AG08396 (cell line): ENCODE data around the gene ABCB10.

Experiments used
- DNase-seq: peaks from one replicate; pipeline ENCODE4 v3.0.0; 2012; ENCODE audit warnings: low spot score, mixed read lengths

Gene ABCB10

DNA sequence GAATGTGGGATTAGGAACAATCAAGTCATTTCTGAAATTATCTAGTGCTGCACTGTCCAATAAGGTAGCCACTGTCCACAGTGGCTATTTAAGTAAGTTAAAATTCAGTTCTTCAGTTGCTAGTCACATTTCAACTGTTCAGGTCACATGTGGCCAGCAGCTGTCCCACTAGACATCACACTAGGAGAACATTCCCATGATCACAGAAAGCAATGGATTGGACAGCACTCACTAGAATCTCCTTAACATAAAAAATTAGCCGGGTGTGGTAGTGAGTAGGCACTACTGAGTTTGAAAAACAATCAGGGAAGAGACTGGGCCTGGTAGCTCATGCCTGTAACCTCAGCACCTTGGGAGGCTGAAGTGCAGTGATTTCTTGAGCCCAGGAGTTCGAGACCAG, 84.0 kb downstream of the ABCB10 start:
- DNase-seq, result no peak

DNA sequence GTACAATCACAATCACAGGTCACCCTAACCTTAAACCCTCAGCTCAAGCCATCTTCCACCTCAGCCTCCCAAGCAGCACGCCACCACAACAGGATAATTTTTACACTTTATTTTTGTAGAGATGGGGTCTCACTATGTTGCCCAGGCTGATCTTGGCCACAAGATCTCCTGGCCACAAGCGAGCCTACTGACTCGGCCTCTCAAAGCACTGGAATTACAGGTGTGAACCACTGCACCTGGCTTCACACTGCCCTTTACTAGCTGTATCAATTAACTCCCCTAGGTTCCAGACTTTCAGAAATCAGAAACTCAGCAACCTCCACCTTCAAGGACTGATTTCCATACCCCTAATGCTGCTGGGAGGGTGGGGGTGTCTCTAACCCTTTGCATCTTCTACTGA, 87.3 kb downstream of the ABCB10 start:
- no peak for DNase-seq

DNA sequence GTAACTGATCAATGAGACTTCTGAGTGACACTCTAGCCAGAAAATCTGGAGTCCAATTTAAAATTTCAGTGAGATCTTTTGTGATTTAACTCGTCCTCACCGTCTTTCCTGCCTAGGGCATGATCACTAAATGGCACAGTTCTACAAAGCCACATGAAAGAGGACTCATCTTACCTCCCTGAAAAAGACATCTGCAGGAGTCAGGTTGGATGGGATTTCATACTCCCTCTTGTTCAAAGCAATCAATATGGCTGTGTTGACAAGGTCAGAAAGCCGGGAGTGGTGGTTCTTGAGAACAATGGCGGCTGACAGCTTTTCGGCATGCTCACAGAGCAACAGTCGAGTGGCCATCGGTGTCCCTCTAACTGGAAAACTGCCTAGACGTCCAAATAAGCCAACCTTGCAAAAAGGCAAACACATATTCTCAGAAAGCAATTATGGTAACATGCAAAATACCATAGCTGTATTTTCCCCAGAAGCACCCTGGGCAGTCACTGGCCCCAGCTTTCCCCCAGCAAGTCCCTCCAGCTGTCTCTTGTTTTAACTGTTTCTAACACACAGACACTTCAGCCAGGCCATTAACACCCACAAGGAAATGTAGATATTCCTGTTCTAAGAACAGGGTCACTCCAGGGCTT, 88.0 kb downstream of the ABCB10 start:
- no peak for DNase-seq

DNA sequence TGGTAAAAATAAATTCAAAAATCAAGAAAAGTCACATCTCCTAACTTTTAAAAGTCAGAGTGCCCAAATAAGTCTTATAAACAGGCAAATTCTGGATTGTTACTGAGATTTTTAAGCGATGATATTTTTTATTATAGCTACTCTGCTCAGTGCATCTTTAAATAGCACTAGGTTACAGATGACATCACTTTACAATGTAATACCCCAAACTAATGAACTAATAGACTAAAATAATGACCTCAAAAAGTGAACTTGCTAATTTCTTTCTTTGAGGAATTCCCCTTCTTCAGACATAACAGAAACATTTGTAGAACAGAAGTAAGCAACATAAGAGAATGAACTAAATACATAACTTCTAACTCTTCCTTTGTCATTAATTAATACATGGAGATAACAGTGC, 91.6 kb downstream of the ABCB10 start:
- no peak for DNase-seq
